SK-N-SH treated with all-trans-retinoic acid at 6 μM for 48 hours (cell line): ENCODE measurements around the gene TXNRD3.

Source experiments
- ATAC-seq: fragments of 200-7000 bp; cut with Tn5 transposase; 3 replicates; pipeline ENCODE4 v1.9.1; 2020; ENCODE audit warnings: mild to moderate bottlenecking, moderate library complexity
- ARNTL ChIP-seq: fragments of 450-650 bp; formaldehyde crosslinking; IDR thresholded peaks from 2 replicates; pipeline ENCODE4 v1.5.0; 2020; ENCODE audit warnings: low read depth, mild to moderate bottlenecking, moderate library complexity, borderline replicate concordance
- BACH2 ChIP-seq: fragments of 250-450 bp; sonication (Bioruptor Pico); IDR thresholded peaks from 2 replicates; pipeline ENCODE4 v1.9.0; 2021; ENCODE audit warnings: mild to moderate bottlenecking, borderline replicate concordance
- CSDC2 ChIP-seq: fragments of 250-450 bp; sonication (Bioruptor Pico); IDR thresholded peaks from 2 replicates; pipeline ENCODE4 v1.5.0; 2020; ENCODE audit warnings: mild to moderate bottlenecking, moderate library complexity
- CSRNP3 ChIP-seq: fragments of 250-450 bp; sonication (Bioruptor Pico); IDR thresholded peaks from 2 replicates; pipeline ENCODE4 v1.5.1; 2021; ENCODE audit warnings: mild to moderate bottlenecking, moderate library complexity
- ESRRG ChIP-seq: fragments of 250-450 bp; sonication (Bioruptor Pico); IDR thresholded peaks from 2 replicates; pipeline ENCODE4 v1.6.1; 2021; ENCODE audit warnings: mild to moderate bottlenecking
- ISL1 ChIP-seq: fragments of 250-450 bp; sonication (Bioruptor Pico); IDR thresholded peaks from 2 replicates; pipeline ENCODE4 v2.1.2; 2022; ENCODE audit warnings: mild to moderate bottlenecking, moderate library complexity
- OSR1 ChIP-seq: fragments of 250-450 bp; sonication (Bioruptor Pico); IDR thresholded peaks from 2 replicates; pipeline ENCODE4 v1.8.0; 2022; ENCODE audit warnings: moderate library complexity, mild to moderate bottlenecking, inconsistent platforms
- PPARA ChIP-seq: fragments of 250-450 bp; sonication (Bioruptor Pico); IDR thresholded peaks from 2 replicates; pipeline ENCODE4 v1.5.0; 2020; ENCODE audit warnings: mild to moderate bottlenecking, borderline replicate concordance
- RARB ChIP-seq: fragments of 250-450 bp; sonication (Bioruptor Pico); IDR thresholded peaks from 2 replicates; pipeline ENCODE4 v1.8.0; 2021; ENCODE audit warnings: mild to moderate bottlenecking, moderate library complexity
- SNAI2 ChIP-seq: fragments of 250-450 bp; sonication (Bioruptor Pico); IDR thresholded peaks from 2 replicates; pipeline ENCODE4 v1.5.0; 2020; ENCODE audit warnings: mild to moderate bottlenecking, moderate library complexity
- TCF4 ChIP-seq: fragments of 250-450 bp; sonication (Bioruptor Pico); IDR thresholded peaks from 2 replicates; pipeline ENCODE4 v1.8.0; 2021; ENCODE audit warnings: mild to moderate bottlenecking, moderate library complexity, borderline replicate concordance
- TOX ChIP-seq: fragments of 250-450 bp; sonication (Bioruptor Pico); IDR thresholded peaks from 2 replicates; pipeline ENCODE4 v1.8.0; 2021; ENCODE audit warnings: mild to moderate bottlenecking, moderate library complexity, borderline replicate concordance
- ZC3H10 ChIP-seq: fragments of 250-450 bp; sonication (Bioruptor Pico); IDR thresholded peaks from 2 replicates; pipeline ENCODE4 v1.5.1; 2021; ENCODE audit warnings: mild to moderate bottlenecking, moderate library complexity
- ZFP3 ChIP-seq: fragments of 250-450 bp; sonication (Bioruptor Pico); IDR thresholded peaks from 2 replicates; pipeline ENCODE4 v1.5.0; 2020; ENCODE audit warnings: mild to moderate bottlenecking, moderate library complexity
- ZNF565 ChIP-seq: fragments of 450-650 bp; formaldehyde crosslinking; conservative IDR thresholded peaks from 2 replicates; pipeline ENCODE4 v1.5.0; 2020; ENCODE audit warnings: low read depth, mild to moderate bottlenecking, moderate library complexity
- ZNF8 ChIP-seq: fragments of 450-650 bp; formaldehyde crosslinking; IDR thresholded peaks from 2 replicates; pipeline ENCODE4 v1.5.0; 2020; ENCODE audit warnings: mild to moderate bottlenecking, moderate library complexity
- TF ChIP-seq, protein P1 (sequence below): fragments of 250-450 bp; sonication (Bioruptor Pico); IDR thresholded peaks from 2 replicates; pipeline ENCODE4 v1.8.0; 2020; ENCODE audit warnings: mild to moderate bottlenecking, moderate library complexity, borderline replicate concordance
- TF ChIP-seq, protein P2 (sequence below): fragments of 250-450 bp; sonication (Bioruptor Pico); IDR thresholded peaks from 2 replicates; pipeline ENCODE4 v1.5.1; 2020; ENCODE audit warnings: low read depth, mild to moderate bottlenecking, moderate library complexity

The TXNRD3 gene

DNA sequence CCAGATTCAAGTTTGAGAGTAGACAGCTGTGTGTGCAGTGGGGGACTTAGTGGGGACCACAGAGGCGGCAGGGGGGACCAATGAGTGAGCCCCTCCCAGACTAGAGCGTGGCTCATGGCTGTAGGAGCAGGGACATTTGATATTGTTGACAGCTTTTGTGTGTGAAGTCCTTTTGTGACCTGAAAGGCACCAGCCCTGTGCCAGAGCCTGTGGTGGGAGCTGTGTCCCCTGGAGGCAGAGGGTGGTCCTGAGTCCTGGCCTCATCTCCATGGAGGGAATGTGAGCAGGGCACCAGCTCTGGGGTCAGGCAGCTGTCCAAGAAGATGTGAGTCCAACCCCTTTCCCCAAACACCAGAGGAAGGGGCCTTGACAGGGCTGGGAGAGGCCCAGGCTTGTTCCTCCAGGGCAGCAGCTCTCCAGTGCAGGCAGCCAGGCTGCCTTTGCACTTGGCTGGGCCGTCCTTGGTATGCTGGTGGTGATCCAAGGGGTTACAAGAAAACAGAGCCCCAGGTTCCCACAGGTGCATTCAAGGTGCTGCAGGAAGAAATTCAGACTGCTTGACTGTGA, 86.1 kb downstream of the TXNRD3 start:
- no peak for ATAC-seq
- TF ChIP-seq, protein P1, sequence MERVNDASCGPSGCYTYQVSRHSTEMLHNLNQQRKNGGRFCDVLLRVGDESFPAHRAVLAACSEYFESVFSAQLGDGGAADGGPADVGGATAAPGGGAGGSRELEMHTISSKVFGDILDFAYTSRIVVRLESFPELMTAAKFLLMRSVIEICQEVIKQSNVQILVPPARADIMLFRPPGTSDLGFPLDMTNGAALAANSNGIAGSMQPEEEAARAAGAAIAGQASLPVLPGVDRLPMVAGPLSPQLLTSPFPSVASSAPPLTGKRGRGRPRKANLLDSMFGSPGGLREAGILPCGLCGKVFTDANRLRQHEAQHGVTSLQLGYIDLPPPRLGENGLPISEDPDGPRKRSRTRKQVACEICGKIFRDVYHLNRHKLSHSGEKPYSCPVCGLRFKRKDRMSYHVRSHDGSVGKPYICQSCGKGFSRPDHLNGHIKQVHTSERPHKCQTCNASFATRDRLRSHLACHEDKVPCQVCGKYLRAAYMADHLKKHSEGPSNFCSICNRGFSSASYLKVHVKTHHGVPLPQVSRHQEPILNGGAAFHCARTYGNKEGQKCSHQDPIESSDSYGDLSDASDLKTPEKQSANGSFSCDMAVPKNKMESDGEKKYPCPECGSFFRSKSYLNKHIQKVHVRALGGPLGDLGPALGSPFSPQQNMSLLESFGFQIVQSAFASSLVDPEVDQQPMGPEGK (CRISPR knock-in tag): no peak
- no peak for TF ChIP-seq ZNF565 (CRISPR knock-in tag)
- TF ChIP-seq, all 23 proteins: peak for 0

DNA sequence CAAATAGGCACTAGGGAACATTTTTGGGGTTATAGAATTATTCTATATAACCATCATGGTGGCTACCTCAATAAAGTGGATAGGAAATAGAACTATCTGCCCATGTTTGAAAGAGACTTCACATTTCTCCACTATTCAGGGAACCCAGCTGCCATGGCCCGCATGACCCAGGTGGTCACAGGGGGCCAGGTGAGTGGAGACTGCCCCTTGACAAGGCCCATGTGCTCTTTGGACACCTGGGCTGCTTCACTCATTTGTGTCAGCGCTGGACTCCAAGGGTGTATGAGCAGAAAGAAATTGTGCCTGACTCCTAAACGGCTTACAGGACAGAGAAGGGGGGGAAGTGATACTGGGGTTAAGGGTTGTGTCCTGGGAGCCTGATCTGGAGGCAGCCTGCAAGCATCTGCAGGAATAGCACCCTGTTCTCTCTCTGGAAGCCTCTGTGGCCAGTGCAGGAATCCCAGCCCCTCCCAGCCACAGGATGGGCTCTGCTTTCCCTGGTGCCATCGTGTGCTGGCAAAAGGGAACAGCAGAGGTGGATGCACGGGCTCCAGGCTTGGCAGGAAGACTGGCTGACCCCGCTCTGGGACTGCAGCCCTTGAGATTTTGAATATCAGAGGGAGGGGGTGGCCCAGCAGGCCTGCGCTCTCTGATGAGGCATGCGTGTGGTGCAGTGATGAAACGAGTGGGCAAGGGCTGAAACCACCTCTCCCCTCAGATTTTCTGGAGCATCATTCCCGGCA, 87.1 kb downstream of the TXNRD3 start:
- TF ChIP-seq OSR1 (CRISPR knock-in tag): no peak
- TF ChIP-seq ZNF565 (CRISPR knock-in tag): no peak
- no peak for TF ChIP-seq BACH2 (CRISPR knock-in tag)
- no peak for TF ChIP-seq TCF4
- no peak for TF ChIP-seq ZC3H10 (CRISPR knock-in tag)
- TF ChIP-seq RARB: no peak
- TF ChIP-seq ESRRG (CRISPR knock-in tag): no peak
- no peak for TF ChIP-seq PPARA (CRISPR knock-in tag)
- no peak for TF ChIP-seq TOX (CRISPR knock-in tag)
- no peak for TF ChIP-seq CSDC2 (CRISPR knock-in tag)
- TF ChIP-seq, protein P1 (CRISPR knock-in tag): no peak
- no peak for TF ChIP-seq ZFP3 (CRISPR knock-in tag)
- peak; percentile 91 for ATAC-seq

DNA sequence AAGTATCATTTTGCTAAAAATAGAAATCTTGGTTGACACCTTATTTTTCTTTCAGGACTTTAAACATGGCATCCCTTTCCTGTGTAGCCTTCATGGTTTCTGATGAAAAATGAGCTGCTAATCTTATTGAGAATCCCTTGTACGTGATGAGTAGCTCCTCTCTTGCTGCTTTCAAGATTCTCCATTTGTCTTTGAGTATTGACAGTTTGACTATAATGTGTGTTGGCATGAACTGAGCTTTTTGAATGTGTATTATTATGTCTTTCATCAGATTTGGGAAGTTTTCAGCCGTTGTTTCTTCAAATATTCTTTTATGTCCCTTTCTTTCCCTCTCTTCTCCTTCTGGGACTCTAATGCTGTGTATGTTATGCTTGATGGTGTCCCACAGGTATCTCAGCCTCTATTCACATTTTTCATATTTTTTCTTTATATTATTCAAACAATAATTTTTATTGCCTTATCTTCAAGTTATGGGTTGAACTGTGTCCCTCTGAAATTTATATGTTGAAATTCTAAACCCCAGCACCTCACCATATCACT, 92.1 kb downstream of the TXNRD3 start:
- ATAC-seq: no peak
- no peak for TF ChIP-seq RARB
- TF ChIP-seq SNAI2 (CRISPR knock-in tag): no peak
- TF ChIP-seq CSRNP3: no peak

- ATAC-seq: peak; percentile 44; the same call in 1 of the 3 replicates
- TF ChIP-seq, protein P2, sequence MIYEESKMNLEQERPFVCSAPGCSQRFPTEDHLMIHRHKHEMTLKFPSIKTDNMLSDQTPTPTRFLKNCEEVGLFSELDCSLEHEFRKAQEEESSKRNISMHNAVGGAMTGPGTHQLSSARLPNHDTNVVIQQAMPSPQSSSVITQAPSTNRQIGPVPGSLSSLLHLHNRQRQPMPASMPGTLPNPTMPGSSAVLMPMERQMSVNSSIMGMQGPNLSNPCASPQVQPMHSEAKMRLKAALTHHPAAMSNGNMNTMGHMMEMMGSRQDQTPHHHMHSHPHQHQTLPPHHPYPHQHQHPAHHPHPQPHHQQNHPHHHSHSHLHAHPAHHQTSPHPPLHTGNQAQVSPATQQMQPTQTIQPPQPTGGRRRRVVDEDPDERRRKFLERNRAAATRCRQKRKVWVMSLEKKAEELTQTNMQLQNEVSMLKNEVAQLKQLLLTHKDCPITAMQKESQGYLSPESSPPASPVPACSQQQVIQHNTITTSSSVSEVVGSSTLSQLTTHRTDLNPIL: no peak
- TF ChIP-seq ARNTL (CRISPR knock-in tag) (no peak), RARB (no peak), ISL1 (CRISPR knock-in tag) (no peak), CSRNP3 (no peak), ZNF8 (CRISPR knock-in tag) (no peak), TOX (CRISPR knock-in tag) (no peak), TCF4 (no peak), OSR1 (CRISPR knock-in tag) (no peak), ESRRG (CRISPR knock-in tag) (no peak), PPARA (CRISPR knock-in tag) (no peak)
- TF ChIP-seq, protein P1 (CRISPR knock-in tag): no peak
Measured at GRCh38 chr3:126558336-126559071, 96.4 kb downstream of the TXNRD3 start, which contains the start of gene C3orf22. Gene C3orf22 (minus strand): TSS chr3:126558932. CDS start chr3:126553390, 5,542 bp downstream.
